BLaER1 (cell line): Measurements from ENCODE around the gene NANOG.
"Not testable (repeated sequence)": the region's sequence is repeated elsewhere in the genome, so short reads cannot be mapped to it uniquely, and the experiment has no call there.

Experiments
- H3K27ac ChIP-seq: shearing (Covaris generic); formaldehyde crosslinking; 2 replicates; pipeline ENCODE4 v1.8.1; 2022
- H3K27me3 ChIP-seq: shearing (Covaris generic); formaldehyde crosslinking; 2 replicates; pipeline ENCODE4 v1.8.1; 2022
- H3K36me3 ChIP-seq: shearing (Covaris generic); formaldehyde crosslinking; 2 replicates; pipeline ENCODE4 v1.8.1; 2022
- H3K4me1 ChIP-seq: shearing (Covaris generic); formaldehyde crosslinking; 2 replicates; pipeline ENCODE4 v1.8.1; 2022
- H3K4me2 ChIP-seq: shearing (Covaris generic); formaldehyde crosslinking; 2 replicates; pipeline ENCODE4 v1.8.1; 2022
- H3K4me3 ChIP-seq: shearing (Covaris generic); formaldehyde crosslinking; 2 replicates; pipeline ENCODE4 v1.8.1; 2022
- H3K9ac ChIP-seq: shearing (Covaris generic); formaldehyde crosslinking; 2 replicates; pipeline ENCODE4 v1.8.1; 2022
- H3K9me3 ChIP-seq: shearing (Covaris generic); formaldehyde crosslinking; 2 replicates; pipeline ENCODE4 v1.8.1; 2022
- H4K20me1 ChIP-seq: shearing (Covaris generic); formaldehyde crosslinking; 2 replicates; pipeline ENCODE4 v1.8.1; 2022
- Cebpa-rat ChIP-seq: shearing (Covaris generic); IDR thresholded peaks from 2 replicates; pipeline ENCODE4 v1.8.1; 2022

NANOG gene

GRCh38 chr12:7837366-7837765 lies 48.2 kb downstream of the NANOG start:
- no peak for TF ChIP-seq Cebpa-rat
- no peak overlapping the region for H3K27ac ChIP-seq
- no peak overlapping the region for H3K4me2 ChIP-seq
- H3K9me3 ChIP-seq = no peaks in the 10 kb centered on the region
- peaks cover 5% of the 10 kb centered on the region for H3K4me1 ChIP-seq
- H3K4me3 ChIP-seq = no peak overlapping the region
- no peaks in the 10 kb centered on the region for H4K20me1 ChIP-seq
- no peaks in the 10 kb centered on the region for H3K36me3 ChIP-seq
- H3K9ac ChIP-seq = no peak overlapping the region
- H3K27me3 ChIP-seq = no peaks in the 10 kb centered on the region

GRCh38 chr12:7839226-7839625 lies 50.0 kb downstream of the NANOG start:
- H3K9ac ChIP-seq, H3K27me3 ChIP-seq, H3K4me2 ChIP-seq: not testable (repeated sequence)

DNA sequence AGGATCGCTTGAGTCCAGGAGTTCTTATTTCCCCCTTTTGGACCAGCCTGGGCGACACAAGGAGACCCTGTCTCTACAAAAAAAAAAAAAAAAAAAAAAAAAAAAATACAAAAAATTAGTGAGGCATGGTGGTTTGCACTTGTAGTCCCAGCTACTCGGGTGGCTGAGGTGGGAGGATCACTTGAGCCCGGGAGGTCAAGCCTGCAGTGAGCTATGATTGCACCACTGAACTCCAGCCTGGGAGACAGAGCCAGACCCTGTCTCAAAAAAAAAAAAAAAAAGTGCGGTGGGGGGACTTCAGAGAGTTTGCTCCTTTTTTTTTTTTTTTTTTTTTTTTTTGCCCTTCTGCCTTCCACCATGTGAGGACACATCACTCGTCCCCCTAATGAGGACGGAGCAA lies 50.6 kb downstream of the NANOG start:
- not testable (repeated sequence) for H3K27ac ChIP-seq, H4K20me1 ChIP-seq, H3K36me3 ChIP-seq, H3K27me3 ChIP-seq, H3K4me2 ChIP-seq, H3K4me3 ChIP-seq, H3K9ac ChIP-seq, H3K9me3 ChIP-seq
- H3K4me1 ChIP-seq = peaks cover 17% of the 10 kb centered on the region

More at GRCh38 chr12:7839226-7839625, 50.0 kb downstream of the NANOG start:
- H3K27ac ChIP-seq, H3K4me3 ChIP-seq, H3K36me3 ChIP-seq, H3K9me3 ChIP-seq, H4K20me1 ChIP-seq: not testable (repeated sequence)
- peaks cover 12% of the 10 kb centered on the region for H3K4me1 ChIP-seq

- not testable (repeated sequence) for H3K27me3 ChIP-seq, H3K9ac ChIP-seq, H3K4me3 ChIP-seq, H3K36me3 ChIP-seq, H3K27ac ChIP-seq, H4K20me1 ChIP-seq, H3K9me3 ChIP-seq
- peak overlapping the region; percentile 40; the same call in 1 of the 2 replicates for H3K4me2 ChIP-seq
- peaks cover 24% of the 10 kb centered on the region for H3K4me1 ChIP-seq
Measured at GRCh38 chr12:7842444-7842843, 53.2 kb downstream of the NANOG start.

DNA sequence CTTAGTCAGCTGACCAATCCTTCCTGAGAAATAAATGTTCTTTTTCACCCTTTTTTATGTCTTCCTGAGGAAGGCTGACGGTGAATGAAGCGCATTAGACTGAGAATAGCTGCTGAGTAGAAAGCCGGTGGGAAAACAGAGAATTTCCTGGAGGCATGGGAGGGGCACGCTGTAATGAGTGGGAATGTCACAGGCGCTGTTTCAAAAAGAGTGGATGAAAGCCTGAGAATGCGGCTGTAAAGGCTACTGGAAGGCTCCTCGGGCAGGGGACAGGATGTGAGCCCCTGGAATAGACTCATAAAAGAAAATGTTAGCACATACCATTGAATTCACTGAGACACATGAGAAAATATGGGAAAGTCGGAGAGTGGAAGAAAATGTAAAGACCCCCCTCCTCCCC lies 53.9 kb downstream of the NANOG start:
- H3K4me3 ChIP-seq, H3K27ac ChIP-seq, H4K20me1 ChIP-seq, H3K9ac ChIP-seq, H3K36me3 ChIP-seq, H3K9me3 ChIP-seq, H3K27me3 ChIP-seq: not testable (repeated sequence)
- peaks cover 27% of the 10 kb centered on the region for H3K4me1 ChIP-seq
- peak overlapping the region; percentile 40; the same call in 1 of the 2 replicates for H3K4me2 ChIP-seq

- not testable (repeated sequence) for H4K20me1 ChIP-seq, H3K4me3 ChIP-seq, H3K36me3 ChIP-seq, H3K9ac ChIP-seq, H3K27me3 ChIP-seq, H3K9me3 ChIP-seq, H3K27ac ChIP-seq
- peak overlapping the region; percentile 52 for H3K4me2 ChIP-seq
- peaks cover 31% of the 10 kb centered on the region for H3K4me1 ChIP-seq
Measured at GRCh38 chr12:7843583-7843982, 54.4 kb downstream of the NANOG start.

- H4K20me1 ChIP-seq = no peaks in the 10 kb centered on the region
- H3K4me3 ChIP-seq = no peak overlapping the region
- no peaks in the 10 kb centered on the region for H3K36me3 ChIP-seq
- no peaks in the 10 kb centered on the region for H3K27me3 ChIP-seq
- no peaks in the 10 kb centered on the region for H3K9me3 ChIP-seq
- H3K9ac ChIP-seq = no peak overlapping the region
- TF ChIP-seq Cebpa-rat = no peak
- H3K27ac ChIP-seq = 0 out of 2 replicates have a peak overlapping the region, but pooled peaks have one; percentile 13
- peak overlapping the region; percentile 52 for H3K4me2 ChIP-seq
- peaks cover 31% of the 10 kb centered on the region for H3K4me1 ChIP-seq
Measured at GRCh38 chr12:7844116-7844515, 54.9 kb downstream of the NANOG start.

DNA sequence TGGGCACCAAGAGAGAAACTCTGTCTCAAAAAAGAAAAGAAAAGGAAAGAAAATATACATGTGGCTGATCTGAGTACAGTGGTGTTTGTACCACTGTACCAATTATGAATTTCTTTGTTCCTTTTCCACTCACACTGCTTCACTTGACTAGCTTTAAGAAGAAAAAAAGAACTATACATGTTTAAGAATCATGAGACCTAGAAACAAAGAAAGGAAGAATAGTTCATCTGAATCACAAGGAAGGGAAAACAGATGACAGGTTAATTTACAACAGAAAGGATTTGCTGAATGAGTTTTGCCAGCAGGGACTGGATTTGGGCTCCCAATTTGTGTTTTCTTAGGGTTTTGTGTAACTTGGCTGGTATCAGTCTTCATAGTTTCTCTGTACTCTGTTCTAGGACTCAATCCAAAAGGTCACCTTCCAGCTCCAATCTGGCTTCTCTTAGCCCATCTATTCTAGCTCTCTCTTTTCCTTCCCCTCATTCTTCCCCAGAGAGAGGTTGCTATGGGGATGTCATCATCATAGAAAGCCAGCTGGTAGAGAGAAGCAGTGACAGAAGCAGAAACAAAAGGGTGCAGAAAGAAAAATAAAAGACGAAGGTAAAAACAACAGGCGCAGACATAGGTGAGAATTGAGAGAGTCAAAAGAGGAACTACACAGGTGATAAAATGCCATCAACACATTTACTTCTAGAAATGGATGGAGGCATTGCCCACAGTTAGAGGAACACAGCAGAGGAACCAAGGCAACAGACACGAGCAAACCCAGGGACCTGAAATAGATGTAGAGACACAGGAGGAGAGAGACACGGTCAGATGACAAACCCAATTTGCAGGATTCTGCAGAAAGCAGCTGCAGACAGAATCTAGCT lies 58.3 kb downstream of the NANOG start:
- H4K20me1 ChIP-seq, H3K36me3 ChIP-seq, H3K9ac ChIP-seq, H3K27me3 ChIP-seq, H3K4me3 ChIP-seq, H3K9me3 ChIP-seq, H3K27ac ChIP-seq: not testable (repeated sequence)
- Histone ChIP-seq H3K4me1 (peaks cover 28% of the 10 kb centered on the region), H3K4me2 (peak overlapping the region; percentile 26; the same call in 1 of the 2 replicates)

DNA sequence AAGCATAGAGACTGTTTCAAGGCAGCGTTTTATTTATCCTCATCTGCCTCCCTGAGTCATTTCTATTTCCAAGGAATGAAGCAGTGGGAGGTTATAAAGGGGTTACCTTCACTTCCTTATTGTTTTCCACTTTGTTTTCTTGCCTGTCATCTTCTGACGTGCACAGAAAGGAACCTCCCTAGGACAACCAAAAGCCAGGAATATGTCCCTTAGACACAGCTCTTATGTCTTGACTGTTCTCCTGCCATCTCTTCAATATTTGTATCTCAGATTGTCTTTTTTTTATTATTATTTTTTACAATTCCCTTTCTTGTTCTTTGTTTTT lies 58.9 kb downstream of the NANOG start:
- not testable (repeated sequence) for H3K4me2 ChIP-seq, H3K27me3 ChIP-seq, H3K9ac ChIP-seq, H3K9me3 ChIP-seq, H3K4me3 ChIP-seq, H3K27ac ChIP-seq, H4K20me1 ChIP-seq, H3K36me3 ChIP-seq
- H3K4me1 ChIP-seq = peaks cover 23% of the 10 kb centered on the region
